CD4-positive, alpha-beta T cell treated with Interleukin-15 for 4 hours (primary cell): ENCODE results near the gene RASL12.
"Not testable (repeated sequence)": the region's sequence is repeated elsewhere in the genome, so short reads cannot be mapped to it uniquely, and the experiment has no call there.

Experiments used
- DNase-seq: peaks from one replicate; pipeline ENCODE4 v3.0.0-alpha.2; 2020; ENCODE audit warnings: low spot score

RASL12 gene

DNA sequence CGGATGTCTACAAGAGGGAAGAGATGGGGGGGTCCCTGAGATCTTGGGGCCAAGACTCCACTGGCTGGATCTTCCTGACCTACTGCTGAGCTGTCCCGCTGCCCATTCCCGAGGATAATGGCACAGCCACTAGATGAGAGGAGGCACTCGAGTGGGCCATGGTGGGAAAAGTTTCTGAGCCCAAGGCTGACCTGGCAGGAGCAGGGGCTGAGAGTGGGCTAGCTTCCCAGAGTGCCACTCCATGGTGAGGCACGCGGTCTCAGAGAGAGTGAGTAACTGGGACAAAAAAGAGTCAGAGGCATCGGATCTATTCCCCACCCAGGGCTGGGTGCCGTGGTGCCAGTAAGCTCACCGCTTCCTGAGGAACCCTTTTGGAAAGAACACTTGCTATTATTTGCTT lies 11.7 kb downstream of the RASL12 start:
- no peak for DNase-seq

- DNase-seq: no peak
Measured at GRCh38 chr15:65055201-65055870, 12.5 kb downstream of the RASL12 start.

- peak; percentile 46 for DNase-seq
Measured at GRCh38 chr15:65054333-65055200, 13.2 kb downstream of the RASL12 start.

DNA sequence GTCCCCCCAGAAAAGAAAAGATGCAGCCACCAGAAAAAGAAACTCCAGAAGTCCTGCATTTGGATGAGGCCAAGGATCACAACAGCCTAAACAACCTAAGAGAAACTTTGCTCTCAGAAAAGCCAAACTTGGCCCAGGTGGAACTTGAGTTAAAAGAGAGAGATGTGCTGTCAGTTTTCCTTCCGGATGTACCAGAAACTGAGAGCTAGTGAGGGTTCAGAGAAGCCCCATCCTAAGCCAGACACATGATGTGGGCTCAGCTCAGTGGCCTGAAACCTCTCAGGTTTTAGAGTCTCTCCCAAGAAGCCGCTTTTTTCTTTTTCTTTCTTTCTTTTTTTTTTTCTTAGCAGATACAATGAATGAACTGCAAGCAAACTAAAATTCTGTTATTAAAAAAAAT lies 14.8 kb downstream of the RASL12 start:
- DNase-seq: no peak

DNA sequence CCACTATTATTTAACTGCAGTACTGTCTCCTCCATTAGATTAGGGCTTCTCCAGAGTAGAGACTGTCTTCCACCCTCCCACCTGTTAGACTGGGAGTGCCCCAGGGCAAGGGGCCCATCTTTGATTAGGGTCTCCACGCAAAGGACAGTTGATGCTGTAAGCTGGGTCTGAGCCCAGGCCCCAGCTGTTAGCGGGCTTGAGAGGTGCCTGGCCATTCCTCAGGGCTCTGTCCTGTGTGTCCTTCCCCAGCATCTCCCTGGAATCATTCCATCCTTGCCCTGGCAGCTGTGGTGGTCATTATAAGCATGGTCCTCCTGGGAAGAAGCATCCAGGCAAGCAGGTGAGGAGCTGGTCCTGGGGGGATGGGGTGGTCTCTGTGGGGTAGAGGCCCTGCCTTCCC lies 16.5 kb downstream of the RASL12 start:
- no peak for DNase-seq

DNA sequence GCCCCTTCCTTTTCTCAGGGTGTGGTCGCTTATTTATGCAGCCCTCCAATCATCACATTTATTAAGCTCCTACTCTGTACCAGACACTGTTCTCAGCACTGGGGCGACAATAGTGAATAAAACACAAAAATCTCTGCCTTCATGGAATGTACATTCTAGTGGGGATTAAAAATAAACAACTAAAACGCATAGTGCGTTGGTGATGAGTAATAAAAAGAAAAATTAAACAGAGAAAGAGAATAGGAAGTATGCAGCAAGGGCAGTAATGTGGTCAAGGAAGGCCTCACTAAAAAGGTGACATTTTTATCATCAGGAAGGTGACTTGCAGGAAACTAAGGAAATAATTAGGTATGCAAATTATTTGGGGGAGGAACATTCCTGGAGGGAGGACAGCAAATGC lies 17.5 kb downstream of the RASL12 start:
- no peak for DNase-seq

DNA sequence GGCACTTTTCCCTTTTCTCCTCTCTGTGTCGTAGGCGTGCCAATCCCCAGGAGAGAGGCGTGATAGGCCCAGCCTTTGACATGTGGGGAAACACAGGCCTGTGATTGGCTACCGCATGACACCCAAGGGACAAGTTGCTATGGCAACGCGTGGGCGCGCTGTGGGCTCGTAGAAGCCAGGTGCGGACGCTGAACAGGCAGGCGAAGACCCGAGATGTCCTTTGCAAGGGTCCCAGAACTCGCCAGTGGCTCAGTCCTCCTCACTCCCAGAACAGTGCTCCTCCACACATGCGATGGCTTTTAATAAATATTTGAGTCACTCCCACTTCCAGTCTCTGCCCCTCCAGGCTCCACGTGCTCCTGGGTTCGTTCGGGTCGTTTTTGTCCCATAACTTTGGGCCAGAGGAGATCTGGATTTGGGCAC lies 18.4 kb downstream of the RASL12 start:
- peak; percentile 84 for DNase-seq

- DNase-seq: no peak
Measured at GRCh38 chr15:65048241-65048640, 19.6 kb downstream of the RASL12 start.

DNA sequence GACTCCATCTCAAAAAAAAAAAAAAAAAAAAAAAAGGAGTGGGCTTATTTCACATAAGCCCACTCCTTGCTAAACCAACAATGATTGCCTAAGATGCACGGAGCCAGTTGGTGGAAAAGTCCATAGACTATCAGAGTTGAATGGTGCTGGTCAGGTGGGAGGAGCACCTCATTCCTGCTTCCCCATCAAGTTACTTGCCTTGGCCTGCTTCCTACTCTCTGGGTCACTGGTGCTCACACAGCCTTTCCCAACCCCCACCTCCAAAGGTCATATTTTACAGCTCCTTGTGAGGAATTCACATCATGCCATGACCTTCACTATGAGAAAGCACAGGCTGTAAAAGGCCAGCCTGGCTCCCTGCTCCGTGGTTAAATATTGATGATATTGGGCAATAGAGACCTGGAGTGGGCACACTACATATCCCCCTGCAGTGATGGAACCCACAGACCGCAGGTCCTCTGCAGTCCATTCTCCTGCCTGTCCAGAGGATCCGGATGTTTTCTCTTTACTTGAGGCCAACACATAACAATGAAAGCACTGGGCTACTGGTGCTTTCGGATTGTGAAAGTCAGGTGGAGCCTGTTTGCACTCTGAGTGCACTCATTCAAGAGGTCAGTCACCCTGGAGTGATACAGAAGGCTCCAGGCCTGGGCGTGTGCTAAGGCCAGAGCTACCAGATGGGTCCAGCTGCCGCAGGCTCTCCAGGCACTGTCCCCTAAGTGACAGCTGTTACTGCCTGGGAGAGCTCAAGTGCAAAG lies 22.9 kb downstream of the RASL12 start, which contains the start of gene SLC51B:
Gene SLC51B, plus strand, starts transcription at position 664 of the 758 bp plus-strand sequence. CDS start 4,618 bp downstream, outside the sequence.
- DNase-seq: no peak

- not testable (repeated sequence) for DNase-seq
Measured at GRCh38 chr15:65044218-65044617, 23.6 kb downstream of the RASL12 start.

DNA sequence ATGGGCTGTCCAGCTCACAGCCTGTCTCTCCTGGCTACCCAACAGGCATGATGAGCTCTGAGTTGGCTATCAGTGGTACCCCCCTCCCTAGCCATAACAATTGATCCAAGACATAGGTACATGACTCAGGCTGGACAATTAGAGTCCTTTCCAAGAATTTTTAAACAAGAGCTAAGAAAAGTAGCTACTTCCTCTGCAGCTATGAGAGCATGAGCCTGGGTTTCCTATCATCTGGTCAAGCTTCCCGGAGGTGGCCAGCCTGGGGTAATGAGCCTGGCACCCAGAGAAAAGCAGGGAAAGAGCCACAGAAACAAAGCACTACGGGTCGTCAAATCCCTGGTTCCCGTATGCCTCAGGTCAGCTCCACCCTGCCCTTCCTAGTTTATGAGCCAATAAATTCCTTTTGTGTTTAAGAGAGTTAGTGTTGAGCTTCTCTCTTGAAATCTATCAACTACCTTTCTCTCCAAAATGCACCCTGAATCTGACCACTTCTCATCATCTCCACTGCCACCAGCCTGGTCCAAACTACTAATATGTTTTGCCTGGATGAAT lies 24.9 kb downstream of the RASL12 start:
- no peak for DNase-seq

DNA sequence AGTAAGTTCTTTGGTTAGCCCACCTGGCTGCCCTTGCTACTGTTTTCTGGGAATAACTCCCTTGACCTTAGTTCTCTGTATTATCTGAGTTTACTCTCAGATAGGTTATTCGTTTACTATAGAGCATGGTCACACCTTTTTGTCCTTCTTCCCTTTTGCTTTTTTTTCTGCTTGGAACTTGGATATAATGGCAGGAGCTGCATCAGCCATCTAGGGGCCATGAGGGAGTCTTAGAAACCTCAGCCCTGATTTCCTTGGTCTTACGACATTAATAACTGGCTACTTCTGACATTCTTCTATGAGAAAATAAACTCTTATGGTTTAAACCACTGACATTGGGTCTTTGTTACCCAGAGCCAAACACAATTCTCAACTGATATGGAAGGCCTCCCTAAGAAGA lies 26.0 kb downstream of the RASL12 start:
- DNase-seq: no peak

- no peak for DNase-seq
Measured at GRCh38 chr15:65040461-65040860, 27.3 kb downstream of the RASL12 start.

- no peak for DNase-seq
Measured at GRCh38 chr15:65038836-65039235, 29.0 kb downstream of the RASL12 start.

DNA sequence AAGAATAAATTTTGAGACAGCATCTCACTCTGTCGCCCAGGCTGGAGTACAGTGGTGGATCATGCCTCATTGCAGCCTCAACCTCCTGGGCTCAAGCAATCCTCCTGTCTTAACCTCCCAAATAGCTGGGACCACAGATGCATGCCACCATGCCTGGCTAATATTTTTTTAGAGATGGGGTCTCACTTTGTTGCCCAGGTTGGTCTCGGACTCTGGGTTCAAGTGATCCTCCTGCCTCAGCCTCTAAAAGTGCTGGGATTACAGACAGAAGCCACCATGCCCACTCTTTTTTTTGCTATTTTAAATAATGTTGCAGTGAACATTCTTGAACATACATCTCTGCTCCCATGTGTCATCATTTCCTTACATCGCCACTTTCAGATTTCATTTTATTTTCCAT lies 29.4 kb downstream of the RASL12 start:
- no peak for DNase-seq

GRCh38 chr15:65037309-65037708 lies 30.5 kb downstream of the RASL12 start:
- no peak for DNase-seq

GRCh38 chr15:65034719-65035118 lies 33.1 kb downstream of the RASL12 start:
- DNase-seq: no peak

- peak; percentile 42 for DNase-seq
Measured at GRCh38 chr15:65033659-65034269, 34.0 kb downstream of the RASL12 start.

GRCh38 chr15:65032801-65033537 lies 34.8 kb downstream of the RASL12 start:
- DNase-seq: peak; percentile 29

- DNase-seq: no peak
Measured at GRCh38 chr15:65029736-65030208, 38.0 kb downstream of the RASL12 start.
